HK-2 (cell line): Measurements from ENCODE around the gene FRY.
"Not testable (repeated sequence)": the region's sequence is repeated elsewhere in the genome, so short reads cannot be mapped to it uniquely, and the experiment has no call there.

Experiments used
- DNase-seq: peaks from one replicate; pipeline ENCODE4 v3.0.0-alpha.2; 2018; ENCODE audit not compliant: unreplicated experiment

The FRY gene

DNA sequence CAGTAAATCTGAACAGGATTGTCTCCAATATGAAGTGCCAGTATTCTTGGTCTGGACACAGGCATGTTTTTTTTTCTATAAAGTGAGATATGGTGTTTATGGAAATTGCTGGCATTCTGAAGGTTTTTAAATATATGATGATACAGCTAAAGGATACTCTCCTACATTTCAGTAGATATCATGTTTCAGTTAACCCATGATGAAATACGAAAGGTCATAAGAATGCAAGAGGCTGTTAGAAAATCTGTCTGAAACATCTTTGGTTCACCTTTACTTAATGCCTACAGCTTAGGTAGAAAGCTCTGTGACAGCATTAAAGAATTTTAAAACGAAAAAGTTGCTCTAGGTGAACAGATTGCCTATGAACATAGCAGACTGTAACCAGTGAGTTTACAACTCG is 9.1 kb downstream of the FRY start:
- DNase-seq, result no peak

DNA sequence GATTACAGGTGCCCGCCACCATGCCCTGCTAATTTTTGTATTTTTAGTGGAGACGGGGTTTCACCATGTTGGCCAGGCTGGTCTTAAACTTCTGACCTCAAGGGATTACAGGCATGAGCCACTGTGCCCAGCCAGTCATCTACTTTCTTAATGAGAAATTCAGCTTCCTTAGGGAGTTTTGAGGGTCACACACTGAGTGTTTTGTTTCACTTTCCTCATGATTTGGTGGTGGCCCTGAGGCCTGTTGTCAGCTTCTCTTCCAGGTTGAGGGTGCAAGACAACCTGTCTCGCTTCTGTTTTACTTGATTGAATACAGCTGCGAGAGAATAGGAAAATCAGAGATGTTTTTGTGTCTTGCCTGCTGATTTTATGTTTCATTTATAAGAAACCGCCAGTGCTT is 9.9 kb downstream of the FRY start:
- DNase-seq, result no peak

DNA sequence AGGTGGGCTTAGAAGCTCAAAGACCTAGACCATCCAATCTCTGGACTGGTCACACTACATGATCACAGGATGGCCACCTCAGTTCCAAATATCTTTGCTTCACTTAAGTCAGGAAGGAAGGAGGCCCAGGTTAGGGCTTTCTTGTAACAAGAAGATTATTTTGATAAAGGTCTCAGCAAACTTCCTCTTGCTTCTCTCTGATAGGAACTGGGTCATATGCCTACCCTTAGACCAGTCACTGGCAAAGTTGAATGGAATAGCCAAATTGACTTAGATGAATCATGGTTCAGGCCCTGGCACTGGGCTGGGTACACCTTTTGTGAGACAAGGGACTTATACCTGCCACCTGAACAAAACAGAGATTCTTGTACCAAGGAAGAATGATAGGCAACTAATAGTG is 11.0 kb downstream of the FRY start:
- DNase-seq, result no peak

DNA sequence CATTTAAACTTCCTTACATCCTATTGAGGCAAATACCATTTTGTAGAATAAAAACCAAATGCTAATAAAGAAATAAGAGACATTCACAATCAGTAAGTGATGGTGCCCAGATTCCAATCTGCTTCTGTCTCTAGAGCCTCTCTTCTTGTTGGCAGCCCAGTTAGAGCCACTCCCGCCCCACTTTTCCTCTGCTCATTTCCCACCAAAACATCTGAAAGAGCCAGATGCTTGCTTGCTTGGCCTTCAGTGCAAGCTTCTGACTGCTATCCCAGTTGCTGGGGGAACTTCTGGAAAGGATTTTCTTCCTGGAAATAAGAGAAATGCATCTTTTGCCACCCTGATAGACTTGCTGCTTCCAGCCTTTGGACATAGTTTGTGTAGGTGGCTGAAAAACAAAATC is 12.9 kb downstream of the FRY start:
- DNase-seq, result no peak

DNA sequence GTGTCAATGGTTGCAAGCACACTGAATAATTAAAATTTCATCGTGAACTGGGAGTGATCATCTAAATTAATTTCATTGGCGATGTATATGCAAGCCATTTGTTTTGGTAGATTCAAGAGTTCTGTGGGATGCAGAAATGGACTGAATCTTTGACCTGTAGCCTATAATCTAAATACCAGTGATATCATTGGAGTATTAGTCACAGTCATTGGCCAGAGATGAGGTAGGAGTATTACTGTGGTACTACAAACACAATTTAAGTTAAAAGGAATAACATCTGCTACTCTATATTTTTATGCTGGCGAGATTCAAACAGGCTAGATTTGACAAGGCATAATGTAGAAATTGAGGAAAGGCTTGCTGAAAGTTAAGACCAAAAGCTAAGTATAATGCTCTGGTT is 14.0 kb downstream of the FRY start:
- no peak for DNase-seq

GRCh38 chr13:32045982-32046785 is 14.6 kb downstream of the FRY start:
- DNase-seq, result no peak

GRCh38 chr13:32047088-32047487 is 15.5 kb downstream of the FRY start:
- DNase-seq, result no peak

GRCh38 chr13:32047793-32048192 is 16.2 kb downstream of the FRY start:
- no peak for DNase-seq

DNA sequence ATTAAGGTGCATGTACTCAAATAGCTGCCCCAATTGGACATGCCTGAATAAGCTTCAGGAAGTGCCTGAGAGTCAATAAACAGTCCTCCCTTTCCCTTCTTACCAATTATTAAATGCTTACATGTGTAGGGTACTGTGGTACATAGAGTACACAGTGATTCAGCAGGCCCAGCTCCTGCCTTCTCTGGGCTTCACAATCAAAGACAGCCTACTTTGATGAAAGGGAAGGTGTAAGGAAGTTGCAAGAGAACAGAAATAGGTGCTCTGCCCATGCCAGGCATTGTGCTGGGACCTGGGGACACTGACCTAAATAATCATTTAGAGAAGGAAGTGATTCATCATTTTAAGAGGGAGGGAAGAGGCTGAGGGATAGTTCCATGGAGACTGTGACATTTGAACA is 17.2 kb downstream of the FRY start:
- no peak for DNase-seq

DNA sequence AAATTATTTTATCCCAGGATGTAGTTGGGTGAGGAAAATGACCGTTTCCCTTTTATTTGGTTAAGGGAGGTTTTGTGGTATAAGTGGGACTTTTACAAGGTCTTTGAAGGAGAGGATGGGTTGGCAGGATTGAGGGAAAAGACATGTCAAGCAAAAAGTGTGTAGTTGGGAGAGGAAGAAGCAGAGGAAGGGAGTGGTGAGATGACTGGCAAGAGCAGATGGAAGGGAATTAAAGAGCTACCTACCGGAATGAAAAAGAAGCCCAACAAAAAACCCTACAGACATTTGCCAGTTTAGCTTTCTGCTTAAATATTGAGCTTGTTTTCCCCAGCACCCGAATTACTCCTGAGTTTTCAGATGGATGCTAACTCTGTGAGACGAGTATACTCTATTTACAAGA is 19.6 kb downstream of the FRY start:
- no peak for DNase-seq

GRCh38 chr13:32056316-32056715 is 24.7 kb downstream of the FRY start:
- DNase-seq, result no peak

DNA sequence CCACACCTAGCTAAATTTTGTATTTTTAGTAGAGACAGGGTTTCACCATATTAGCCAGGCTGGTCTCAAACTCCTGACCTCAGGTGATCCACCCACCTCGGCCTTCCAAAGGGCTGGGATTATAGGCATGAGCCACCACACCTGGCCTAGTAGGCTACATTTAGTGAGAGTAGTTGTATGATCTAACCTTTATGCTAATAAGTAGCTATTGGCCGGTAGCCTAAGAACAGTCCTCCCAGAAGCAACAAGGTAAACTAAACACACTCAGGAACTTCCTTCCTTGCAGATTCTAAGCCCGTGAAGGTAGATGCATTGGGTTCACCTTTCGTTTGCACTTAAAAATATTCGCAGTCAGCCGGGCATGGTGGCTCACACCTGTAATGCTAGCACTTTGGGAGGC is 25.8 kb downstream of the FRY start:
- not testable (repeated sequence) for DNase-seq

DNA sequence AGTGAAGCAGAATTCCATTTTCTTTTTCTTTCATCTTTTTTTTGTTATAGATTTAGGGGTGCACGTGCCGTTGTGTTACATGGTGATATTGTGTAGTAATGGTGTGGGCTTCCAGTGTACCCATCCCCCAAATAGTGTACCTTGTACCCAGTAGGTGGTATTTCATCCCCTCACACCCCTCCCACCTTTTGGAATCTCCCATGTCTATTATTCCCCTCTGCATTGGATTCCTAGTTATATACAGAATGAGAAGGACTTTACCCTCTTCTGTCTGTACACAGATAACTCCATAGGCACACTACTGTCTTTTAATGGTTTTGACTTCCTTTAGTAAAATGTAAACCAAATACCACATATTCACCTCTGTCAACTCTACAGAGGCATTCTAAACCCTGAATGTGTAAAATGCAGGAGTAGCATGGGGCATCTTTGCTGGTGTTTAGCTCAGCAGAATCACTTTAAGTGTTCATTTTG is 28.0 kb downstream of the FRY start:
- DNase-seq, result no peak

DNA sequence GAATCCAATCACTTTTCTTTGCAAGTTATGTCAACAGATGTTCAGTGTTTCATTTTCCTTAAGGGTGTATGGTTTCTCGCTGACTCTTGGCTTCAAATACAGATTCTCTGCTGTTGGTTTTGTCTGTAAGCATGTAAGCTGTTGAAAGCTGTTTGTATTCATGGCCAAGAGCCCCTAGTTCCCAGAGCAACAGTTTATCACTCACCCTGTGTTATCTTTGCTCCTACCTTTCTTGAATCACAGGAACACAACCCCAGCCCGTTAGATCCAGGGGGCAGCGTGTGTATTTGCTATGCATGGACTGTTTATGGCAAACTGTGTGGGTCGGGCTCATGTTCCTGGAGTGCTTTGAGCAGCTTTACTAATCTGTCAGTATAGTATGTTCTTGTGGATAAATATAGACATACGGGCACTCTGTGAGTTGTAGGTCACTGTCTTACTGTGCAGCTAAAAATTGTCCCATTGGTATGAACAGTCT is 28.9 kb downstream of the FRY start:
- DNase-seq, result no peak

- no peak for DNase-seq
Measured at GRCh38 chr13:32063619-32064233, 32.2 kb downstream of the FRY start.

DNA sequence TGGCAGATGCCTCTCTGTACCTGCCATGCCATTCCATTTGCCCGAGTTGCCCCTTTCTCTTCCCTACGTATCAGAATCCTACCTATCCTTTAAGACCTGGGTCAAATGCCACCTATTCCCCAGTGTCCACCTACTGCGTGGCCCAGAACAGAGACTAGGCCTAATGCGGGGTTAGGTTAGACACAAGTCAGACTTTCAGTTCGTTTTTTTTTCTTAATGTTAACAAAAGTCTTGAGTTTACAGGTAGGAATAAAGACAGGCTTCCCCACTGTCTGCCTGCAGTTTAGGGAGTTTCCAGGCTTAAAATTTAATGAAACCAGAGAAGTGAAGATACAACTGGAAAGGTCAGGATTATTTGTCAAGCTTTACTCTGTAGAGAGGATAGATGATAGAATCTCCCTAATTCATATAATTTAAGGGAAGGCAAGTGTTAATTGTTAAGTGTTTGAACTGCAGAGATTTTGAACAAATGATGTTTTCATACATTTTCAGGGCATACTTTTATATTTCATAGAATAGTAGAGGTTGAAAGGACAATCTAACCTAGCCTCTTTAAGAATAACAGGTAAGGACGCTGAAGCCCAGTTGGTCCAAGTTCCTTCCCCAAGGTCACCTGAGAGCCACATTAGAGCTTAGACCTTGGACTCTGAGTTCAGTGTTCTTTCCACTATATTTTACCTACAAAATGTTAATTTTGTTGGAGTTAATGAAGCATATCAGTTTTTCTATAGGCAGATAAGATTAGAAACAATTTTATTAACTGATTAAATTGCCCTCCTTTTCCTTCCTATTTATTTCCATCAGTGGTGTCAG is 35.8 kb downstream of the FRY start:
- no peak for DNase-seq

- DNase-seq, result no peak
Measured at GRCh38 chr13:32068255-32068654, 36.7 kb downstream of the FRY start.

DNA sequence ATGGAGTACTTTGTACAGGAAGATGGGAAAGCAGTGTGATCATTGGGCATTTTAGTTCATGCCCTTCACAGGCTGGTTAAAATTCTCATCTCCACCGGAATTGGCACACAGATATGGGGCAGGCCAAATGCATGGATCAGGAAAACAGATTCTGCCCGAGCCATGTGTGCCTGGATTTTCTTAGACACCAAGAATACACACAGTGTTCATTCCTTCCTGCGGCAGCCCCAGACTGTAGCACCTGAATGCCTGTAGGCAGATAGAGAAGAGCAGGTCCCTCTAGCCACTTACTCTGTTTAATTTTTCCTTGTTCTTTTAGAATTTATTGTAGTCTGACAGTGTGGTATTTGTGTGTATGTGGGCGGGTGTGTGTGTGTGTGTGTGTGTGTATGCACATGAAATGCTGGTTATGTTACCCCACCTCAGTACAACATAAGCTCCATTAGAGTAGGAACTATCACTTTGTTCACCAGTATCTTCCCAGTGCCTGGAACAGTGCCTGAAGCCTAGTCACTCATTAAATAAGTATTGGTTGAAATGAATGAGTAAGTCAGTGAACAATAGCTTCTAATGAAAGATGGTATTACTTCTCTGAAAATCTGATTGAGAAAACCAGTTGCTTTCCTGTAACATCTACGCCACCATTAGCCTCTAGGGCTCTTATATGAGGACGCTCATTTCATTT is 41.7 kb downstream of the FRY start:
- DNase-seq, result no peak

DNA sequence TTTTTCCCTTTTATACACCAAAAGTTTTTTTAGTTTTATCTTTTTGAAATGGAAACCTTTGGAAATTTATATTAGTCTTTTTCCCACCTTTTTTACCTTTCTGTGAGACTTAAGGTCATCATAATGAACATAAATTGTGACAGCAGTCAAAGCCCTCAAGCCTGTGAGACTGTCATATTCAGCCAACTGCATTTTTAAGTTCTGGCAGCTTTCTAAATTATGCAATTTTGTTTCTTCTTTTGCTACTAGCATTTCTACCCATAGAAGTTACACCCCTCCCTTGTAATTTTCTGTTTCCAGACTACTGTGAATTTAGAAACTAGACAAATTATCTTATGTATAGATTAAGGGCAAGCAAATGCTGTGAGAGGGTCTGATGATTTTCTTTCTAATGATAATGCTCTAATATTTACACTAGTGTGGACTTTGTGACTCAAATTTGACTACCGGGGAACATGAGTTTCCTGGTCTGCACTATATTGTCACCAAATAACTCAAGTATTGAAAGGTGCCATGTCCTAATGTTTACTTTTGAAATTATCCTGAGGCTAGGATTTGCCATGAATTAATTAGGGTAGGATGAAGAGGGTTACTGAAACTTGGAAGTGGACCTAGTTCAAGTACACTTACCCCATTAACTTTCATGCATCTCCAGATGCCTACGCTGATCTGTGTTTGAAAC is 43.7 kb downstream of the FRY start:
- no peak for DNase-seq

GRCh38 chr13:32079587-32079986 is 48.0 kb downstream of the FRY start:
- no peak for DNase-seq

DNA sequence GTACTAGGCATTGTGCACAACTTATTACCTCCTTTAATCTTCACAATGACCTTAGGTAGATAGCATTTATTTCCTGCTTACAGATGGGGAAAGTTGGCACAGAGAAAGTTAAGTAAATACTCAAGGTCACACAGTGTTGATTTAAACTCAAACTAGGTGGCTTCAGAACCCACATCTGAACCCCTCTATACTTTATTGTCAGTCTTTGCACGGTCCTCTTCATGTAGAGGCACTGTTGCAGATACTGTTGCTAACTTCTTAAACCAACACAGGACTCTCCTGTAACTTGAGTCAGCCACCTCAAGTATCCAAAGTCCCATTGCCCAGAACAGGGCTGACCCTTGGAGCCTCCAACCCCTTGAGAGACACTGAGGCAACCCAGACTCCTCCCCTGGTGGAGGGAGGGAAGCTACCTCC is 48.8 kb downstream of the FRY start:
- DNase-seq, result no peak
